Pancreas (tissue), 10 donors: ENCODE results near the gene CDH1. TPM values are rescaled to one million over a fixed set of nuclear protein-coding genes. Genes with fewer than 3 reads are reported as not detected.
"Not testable (repeated sequence)": the region's sequence is repeated elsewhere in the genome, so short reads cannot be mapped to it uniquely, and the experiment has no call there.

Experiments used
- ATAC-seq, 4 donors: fragments of 200-7000 bp; cut with Tn5 transposase; one replicate each; pipeline versions ENCODE4 v1.8.0 to v1.9.1; 2020; ENCODE audit warnings: mild to moderate bottlenecking in 4 of 4, moderate library complexity in 4 of 4
- DNase-seq, 6 donors: peaks; one replicate each; pipeline ENCODE4 v3.0.0-alpha.2; 2020
- FAIRE-seq: peaks from 2 replicates; lab custom pipeline; 2012; peaks lifted over from hg19 to GRCh38; lab: Jason Lieb, UNC
- H3K27ac ChIP-seq, 4 donors: fragments of 200-600 bp; sonication (generic); 1 replicate in 3 of 4; 2 replicates in 1 of 4; pipeline versions ENCODE4 v1.5.0 to v1.8.0; 2020
- H3K27me3 ChIP-seq, 4 donors: fragments of 200-600 bp; one replicate each; pipeline ENCODE4 v1.8.0; 2021
- H3K36me3 ChIP-seq, 3 donors: fragments of 200-600 bp; sonication (generic) in 1 of 3; one replicate each; pipeline versions ENCODE4 v1.5.0 to v1.8.0; 2020 to 2021
- H3K4me1 ChIP-seq, 3 donors: fragments of 200-600 bp; one replicate each; pipeline ENCODE4 v1.8.0; 2021
- H3K4me3 ChIP-seq, 4 donors: fragments of 200-600 bp; sonication (generic) in 2 of 4; one replicate each; pipeline versions ENCODE4 v1.5.0 to v1.8.0; 2020 to 2021
- H3K9me3 ChIP-seq, 4 donors: fragments of 200-600 bp; one replicate each; pipeline ENCODE4 v1.8.0; 2021
- CTCF ChIP-seq, 4 donors: fragments of 200-600 bp; sonication (generic) in 3 of 4; IDR thresholded peaks; one replicate each; pipeline versions ENCODE4 v1.5.0 to v1.8.0; 2021; ENCODE audit warnings: antibody characterized with exemption in 4 of 4
- WGBS, 2 donors: extraction: QIAGEN DNeasy Blood & Tissue Kit; methylation state at CpG; one replicate each; pipeline ENCODE4 v1.1.7; 2013; 5-methylcytosine and 5-hydroxymethylcytosine counted together
- intact Hi-C, 3 donors: fragments of 100-400 bp; cut with DNase I; formaldehyde crosslinking; loops; one replicate each; pipeline versions ENCODE4 v1.11.1 to v1.14.2; 2022
- polyA plus RNA-seq, 2 donors: library from polyadenylated mRNA; stranded (reverse); fragments of 200-250 nt; gene quantifications; one replicate each; pipeline ENCODE4 v1.2.3, GENCODE V29; 2013
- total RNA-seq, 6 donors: library from RNA; stranded (reverse); fragmentation: NEBNext Ultra II Directional in 4 of 6; extraction: Animal tissue kit (Norgen Biotek cat#: 25700) in 4 of 6; gene quantifications; one replicate each; pipeline versions ENCODE4 v1.2.1 to v1.2.4, GENCODE V29; 2021 to 2023
- donor health status: healthy with polysubstance abuse.
- donor health status: DM: no; HTN: no; CAD: no; lungs with moderate emphysema.
- donor health status: DM: no; HTN: no; CAD: no.
- donor health status: control.
- donor health status: control.
- donor health status: Bipolar disorder and iron deficiency.
- donor health status: DM: yes; HTN: yes; CAD: no.
- donor health status: DM: no; HTN: no; CAD: no.
- donor health status: DM: no; HTN: no; CAD: no.
- donor health status: DM: yes; HTN: yes; CAD: no.

CDH1 gene
- total and polyA plus RNA-seq, 8 donors = 52.8 to 258 (median 155) TPM

- Histone ChIP-seq H3K27me3 (no peaks in the 10 kb centered on the region), H3K9me3 (no peaks in the 10 kb centered on the region), H3K36me3 (peaks cover 0 to 50% (median 7%) of the 10 kb centered on the region in 3 donors), H3K4me3 (no peak overlapping the region), H3K4me1 (no peaks in the 10 kb centered on the region), H3K27ac (no peak overlapping the region)
- ATAC-seq (no peak), FAIRE-seq (no peak), DNase-seq (no peak)
- TF ChIP-seq CTCF (IDR thresholded peaks at IDR 0.05) = no peak
- intact Hi-C loops = no loop called here
- 85 to 86% methylated on average over 5 of the region's 5 CpGs for WGBS, 2 donors
Measured at GRCh38 chr16:68835970-68836369, 98.9 kb downstream of the CDH1 start.

- intact Hi-C loops = no loop called here
- H3K4me3 ChIP-seq = no peak overlapping the region
- H3K27me3 ChIP-seq = no peaks in the 10 kb centered on the region
- no peak for FAIRE-seq
- no peak for ATAC-seq
- no peak for TF ChIP-seq CTCF (IDR thresholded peaks at IDR 0.05)
- peaks cover 0 to 12% (median 0%) of the 10 kb centered on the region in 3 donors for H3K36me3 ChIP-seq
- H3K4me1 ChIP-seq = no peaks in the 10 kb centered on the region
- DNase-seq = no peak
- H3K9me3 ChIP-seq = no peaks in the 10 kb centered on the region
- 40 to 42% methylated on average over 4 of the region's 4 CpGs for WGBS, 2 donors
- H3K27ac ChIP-seq = no peak overlapping the region
Measured at GRCh38 chr16:68839831-68840230, 102.7 kb downstream of the CDH1 start.

- FAIRE-seq, H3K36me3 ChIP-seq, H3K27me3 ChIP-seq, DNase-seq, H3K9me3 ChIP-seq, H3K4me1 ChIP-seq, intact Hi-C loops: not testable (repeated sequence)
- H3K4me3 ChIP-seq = peak overlapping the region; percentile 67 to 97 (median 91)
- ATAC-seq = peak in 3 of 4 donors; percentile 14 to 21 (median 16)
- H3K27ac ChIP-seq = peak overlapping the region; percentile 36 to 72 (median 64)
- WGBS, 2 donors = 43 to 44% methylated on average over 23 of the region's 23 CpGs
Measured at GRCh38 chr16:68842964-68843481, 105.9 kb downstream of the CDH1 start.

GRCh38 chr16:68843482-68844210, 106.6 kb downstream of the CDH1 start, which contains the start of gene TANGO6:
TSS of gene TANGO6 (plus strand) at chr16:68843531. CDS start at chr16:68843618, 87 bp downstream.
- FAIRE-seq (no peak), DNase-seq (peak; percentile 78 to 94 (median 90)), ATAC-seq (peak; percentile 95 to 98 (median 96))
- peak within 1 kb of the TSS; percentile 67 to 97 (median 91) for H3K4me3 ChIP-seq
- peak within 1 kb of the TSS; percentile 36 to 72 (median 64) for H3K27ac ChIP-seq
- H3K27me3 ChIP-seq = no peaks in the 10 kb centered on the region
- no peak for TF ChIP-seq CTCF (IDR thresholded peaks at IDR 0.05)
- no peaks in the 10 kb centered on the region for H3K36me3 ChIP-seq
- H3K9me3 ChIP-seq = no peaks in the 10 kb centered on the region
- intact Hi-C loops = no loop called here
- no peaks in the 10 kb centered on the region for H3K4me1 ChIP-seq
- 0 to 1% methylated on average over 55 of the region's 55 CpGs for WGBS, 2 donors

GRCh38 chr16:68844211-68844564, 107.1 kb downstream of the CDH1 start:
- DNase-seq (no peak), FAIRE-seq (no peak), ATAC-seq (peak in 3 of 4 donors; percentile 2 to 9 (median 7))
- Histone ChIP-seq H3K36me3 (no peaks in the 10 kb centered on the region), H3K27me3 (no peaks in the 10 kb centered on the region), H3K4me1 (no peaks in the 10 kb centered on the region), H3K9me3 (no peaks in the 10 kb centered on the region), H3K27ac (peak overlapping the region in 1 of 4 donors; percentile 72), H3K4me3 (peak overlapping the region; percentile 67 to 97 (median 91))
- 1 to 5% methylated on average over 6 of the region's 6 CpGs for WGBS, 2 donors
- TF ChIP-seq CTCF (IDR thresholded peaks at IDR 0.05) = no peak
- intact Hi-C loops = no loop called here
